H1 (cell line): ENCODE data around the gene SSMEM1. TPM values are rescaled to one million over a fixed set of nuclear protein-coding genes. Genes with fewer than 3 reads are reported as not detected.

ENCODE experiments used
- CTCF ChIA-PET: fragments of 300-600 bp; sonication (Branson Sonifier 250); formaldehyde crosslinking; loops from one replicate; lab custom pipeline; 2021; ENCODE audit not compliant: partially characterized antibody; lab: Charles Lee
- POLR2A ChIA-PET: fragments of 300-600 bp; sonication (Branson Sonifier 250); formaldehyde crosslinking; loops from one replicate; lab custom pipeline; 2021; ENCODE audit warnings: inconsistent platforms; ENCODE audit not compliant: partially characterized antibody; lab: Charles Lee
- DNase-seq, 2 experiments: peaks; one replicate each; pipeline versions ENCODE4 v3.0.0 to v3.0.0-alpha.2; 2010 to 2022; ENCODE audit warnings: low spot score in 2 of 2, low read depth in 1 of 2, mixed read lengths in 1 of 2
- FAIRE-seq: peaks from 2 replicates; lab custom pipeline; 2011; peaks lifted over from hg19 to GRCh38; lab: Jason Lieb, UNC
- H2AFZ ChIP-seq: 2 replicates; pipeline ENCODE4 v1.8.1; 2012; ENCODE audit warnings: low read length, inconsistent platforms
- H2AK5ac ChIP-seq: 2 replicates; pipeline ENCODE4 v1.6.1; 2013; ENCODE audit warnings: low read depth, low read length
- H2BK120ac ChIP-seq: replicated peaks from 2 replicates; pipeline ENCODE3; 2013; ENCODE audit warnings: low read depth, low read length, inconsistent platforms
- H2BK12ac ChIP-seq: 2 replicates; pipeline ENCODE4 v1.6.1; 2013; ENCODE audit warnings: low read depth, low read length
- H2BK15ac ChIP-seq: 2 replicates; pipeline ENCODE4 v1.6.1; 2013; ENCODE audit warnings: low read length
- H2BK20ac ChIP-seq: 2 replicates; pipeline ENCODE4 v1.6.1; 2013; ENCODE audit warnings: low read length
- H2BK5ac ChIP-seq: 2 replicates; pipeline ENCODE4 v1.6.1; 2013; ENCODE audit warnings: low read depth, low read length
- H3K14ac ChIP-seq: 2 replicates; pipeline ENCODE4 v1.6.1; 2013; ENCODE audit warnings: inconsistent platforms; ENCODE audit not compliant: insufficient read length
- H3K18ac ChIP-seq: 2 replicates; pipeline ENCODE4 v1.6.1; 2013; ENCODE audit warnings: low read length; ENCODE audit errors: extremely low read depth
- H3K23ac ChIP-seq: 2 replicates; pipeline ENCODE4 v1.6.1; 2013; ENCODE audit warnings: inconsistent platforms; ENCODE audit not compliant: insufficient read length
- H3K23me2 ChIP-seq: 2 replicates; pipeline ENCODE4 v1.6.1; 2013; ENCODE audit warnings: low read depth, low read length
- H3K27ac ChIP-seq: 2 replicates; pipeline ENCODE4 v1.6.1; 2011; ENCODE audit warnings: low read depth, low read length, inconsistent platforms
- H3K27me3 ChIP-seq, 4 experiments: replicated peaks in 1 of 4; 1 replicate in 1 of 4; 2 replicates in 3 of 4; pipeline versions ENCODE4 v1.6.1 to v1.8.1; 2011 to 2013; ENCODE audit warnings: low read length in 3 of 4, mild to moderate bottlenecking in 3 of 4, inconsistent platforms in 2 of 4, mixed read lengths in 2 of 4, moderate library complexity in 1 of 4; ENCODE audit not compliant: control insufficient read depth in 3 of 4, insufficient read depth in 3 of 4; ENCODE audit errors: extremely low read depth in 1 of 4
- H3K36me3 ChIP-seq, 4 experiments: 2 replicates each; pipeline versions ENCODE4 v1.6.1 to v1.8.1; 2011 to 2013; ENCODE audit warnings: mild to moderate bottlenecking in 4 of 4, low read length in 3 of 4, moderate library complexity in 2 of 4, control low read depth in 1 of 4, inconsistent platforms in 1 of 4; ENCODE audit not compliant: insufficient read depth in 4 of 4, control insufficient read depth in 2 of 4
- H3K4ac ChIP-seq: replicated peaks from 2 replicates; pipeline ENCODE3; 2013; ENCODE audit warnings: low read length, low read depth, mixed read lengths, inconsistent platforms; ENCODE audit not compliant: insufficient read length
- H3K4me1 ChIP-seq, 4 experiments: replicated peaks in 1 of 4; 1 replicate in 1 of 4; 2 replicates in 3 of 4; pipeline versions ENCODE4 v1.6.1 to v1.8.1; 2011 to 2013; ENCODE audit warnings: low read length in 3 of 4, inconsistent platforms in 2 of 4, mixed read lengths in 1 of 4; ENCODE audit not compliant: insufficient read depth in 4 of 4, control insufficient read depth in 3 of 4
- H3K4me2 ChIP-seq, 2 experiments: 2 replicates each; pipeline versions ENCODE4 v1.6.1 to v1.8.1; 2011 to 2013; ENCODE audit warnings: low read depth in 2 of 2, low read length in 2 of 2, control low read depth in 1 of 2, inconsistent platforms in 1 of 2, mild to moderate bottlenecking in 1 of 2; ENCODE audit not compliant: insufficient read depth in 1 of 2
- H3K4me3 ChIP-seq, 4 experiments: fragments of 200-600, 300-600 bp in 1 of 4; sonication (generic), shearing (Covaris generic), sonication (Bioruptor Twin) in 1 of 4; 2 replicates each; pipeline versions ENCODE4 v1.5.1 to v1.8.1; 2011 to 2016; ENCODE audit warnings: low read length in 4 of 4, low read depth in 3 of 4, control low read depth in 2 of 4, inconsistent platforms in 2 of 4, mild to moderate bottlenecking in 2 of 4, mixed read lengths in 1 of 4, moderate library complexity in 1 of 4; ENCODE audit not compliant: insufficient read depth in 2 of 4; ENCODE audit errors: extremely low read depth in 1 of 4
- H3K56ac ChIP-seq: replicated peaks from 2 replicates; pipeline ENCODE3; 2013; ENCODE audit warnings: low read depth, mild to moderate bottlenecking, mixed read lengths, low read length, inconsistent platforms; ENCODE audit not compliant: insufficient read length
- H3K79me1 ChIP-seq: 2 replicates; pipeline ENCODE4 v1.6.1; 2013; ENCODE audit warnings: low read depth, low read length, control low read depth
- H3K79me2 ChIP-seq, 2 experiments: 2 replicates each; pipeline versions ENCODE4 v1.6.1 to v1.8.1; 2012 to 2013; ENCODE audit warnings: low read length in 2 of 2, mild to moderate bottlenecking in 2 of 2, inconsistent platforms in 1 of 2; ENCODE audit not compliant: insufficient read depth in 2 of 2, control insufficient read depth in 1 of 2
- H3K9ac ChIP-seq, 4 experiments: replicated peaks in 1 of 4; 1 replicate in 1 of 4; 2 replicates in 3 of 4; pipeline versions ENCODE4 v1.6.1 to v1.8.1; 2011 to 2013; ENCODE audit warnings: low read depth in 3 of 4, low read length in 3 of 4, control low read depth in 2 of 4, mild to moderate bottlenecking in 2 of 4, moderate library complexity in 2 of 4, inconsistent platforms in 1 of 4; ENCODE audit errors: extremely low read depth in 1 of 4
- H3K9me3 ChIP-seq, 2 experiments: 2 replicates each; pipeline versions ENCODE4 v1.6.1 to v1.8.1; 2012 to 2013; ENCODE audit warnings: mild to moderate bottlenecking in 2 of 2, moderate library complexity in 2 of 2, control low read depth in 1 of 2, inconsistent platforms in 1 of 2, low read depth in 1 of 2, low read length in 1 of 2, mixed read lengths in 1 of 2; ENCODE audit not compliant: insufficient read depth in 2 of 2
- H4K20me1 ChIP-seq, 2 experiments: replicated peaks in 1 of 2; 2 replicates each; pipeline versions ENCODE3 to v1.8.1; 2011 to 2013; ENCODE audit warnings: inconsistent platforms in 2 of 2, low read length in 2 of 2, mild to moderate bottlenecking in 1 of 2; ENCODE audit not compliant: insufficient read depth in 2 of 2, control insufficient read depth in 1 of 2
- H4K5ac ChIP-seq: 2 replicates; pipeline ENCODE4 v1.6.1; 2013; ENCODE audit warnings: low read length, low read depth, mixed read lengths, inconsistent platforms; ENCODE audit not compliant: insufficient read length
- H4K8ac ChIP-seq: 2 replicates; pipeline ENCODE4 v1.8.0; 2013; ENCODE audit warnings: mild to moderate bottlenecking, moderate library complexity, low read length, inconsistent platforms; ENCODE audit not compliant: insufficient read depth; ENCODE audit errors: extremely low read depth
- H4K91ac ChIP-seq: replicated peaks from 2 replicates; pipeline ENCODE3; 2013; ENCODE audit warnings: low read length, mixed read lengths, inconsistent platforms; ENCODE audit not compliant: insufficient read length
- ATF3 ChIP-seq: IDR thresholded peaks from 2 replicates; pipeline ENCODE4 v1.6.1; 2011; ENCODE audit warnings: low read depth, mild to moderate bottlenecking, low read length; ENCODE audit not compliant: insufficient read depth
- CTCF ChIP-seq, 3 experiments: IDR thresholded peaks; 1 replicate in 2 of 3; 2 replicates in 1 of 3; pipeline versions ENCODE4 v1.5.1 to v1.6.1; 2011; ENCODE audit warnings: low read length in 3 of 3, mild to moderate bottlenecking in 3 of 3, inconsistent platforms in 2 of 3, low read depth in 1 of 3, moderate library complexity in 1 of 3; ENCODE audit not compliant: insufficient read depth in 1 of 3; ENCODE audit errors: control extremely low read depth in 1 of 3
- GTF2F1 ChIP-seq: IDR thresholded peaks from 2 replicates; pipeline ENCODE4 v1.6.1; 2012; ENCODE audit warnings: low read depth, low read length, improper control_type of control experiment, borderline replicate concordance
- HDAC6 ChIP-seq: IDR thresholded peaks from one replicate; pipeline ENCODE4 v1.7.1; 2012; ENCODE audit warnings: low read depth, mild to moderate bottlenecking, inconsistent platforms, low read length, moderate library complexity
- MAX ChIP-seq: IDR thresholded peaks from 2 replicates; pipeline ENCODE4 v1.6.1; 2012; ENCODE audit warnings: inconsistent platforms
- SAP30 ChIP-seq: fragments of 300-600 bp; sonication (generic); IDR thresholded peaks from 2 replicates; pipeline ENCODE4 v1.7.1; 2012; ENCODE audit warnings: low read length, moderate library complexity, mild to moderate bottlenecking, inconsistent platforms; ENCODE audit not compliant: insufficient read depth, insufficient replicate concordance
- SIN3A ChIP-seq, 2 experiments: IDR thresholded peaks in 1 of 2; conservative IDR thresholded peaks in 1 of 2; 2 replicates each; pipeline ENCODE4 v1.6.1; 2011 to 2012; ENCODE audit warnings: low read length in 2 of 2, improper control_type of control experiment in 1 of 2, low read depth in 1 of 2, mild to moderate bottlenecking in 1 of 2
- TAF1 ChIP-seq: IDR thresholded peaks from 2 replicates; pipeline ENCODE4 v1.6.1; 2011; ENCODE audit warnings: mild to moderate bottlenecking, low read depth, low read length
- TAF7 ChIP-seq: optimal IDR thresholded peaks from 2 replicates; pipeline ENCODE3; 2011; ENCODE audit warnings: low read depth, mild to moderate bottlenecking, inconsistent platforms, low read length, moderate library complexity, borderline replicate concordance
- TCF12 ChIP-seq: IDR thresholded peaks from 2 replicates; pipeline ENCODE4 v1.6.1; 2011; ENCODE audit warnings: low read depth, mild to moderate bottlenecking, low read length
- YY1 ChIP-seq: IDR thresholded peaks from 2 replicates; pipeline ENCODE4 v1.6.1; 2011; ENCODE audit warnings: low read depth, mild to moderate bottlenecking, low read length
- WGBS, 2 experiments: shearing (Covaris generic) in 1 of 2; methylation state at CpG; one replicate each; pipeline versions ENCODE4 v1.1.6 to v1.1.7; 2013 to 2015; ENCODE audit warnings: low lambda C conversion rate in 2 of 2, mixed read lengths in 2 of 2, inconsistent platforms in 1 of 2, low coverage in 1 of 2, missing lambda C conversion rate in 1 of 2; ENCODE audit not compliant: insufficient replicate concordance in 2 of 2, insufficient coverage in 1 of 2, insufficient read length in 1 of 2; ENCODE audit errors: extremely low coverage in 1 of 2, missing lambda C conversion rate in 1 of 2; 5-methylcytosine and 5-hydroxymethylcytosine counted together
- polyA plus RNA-seq, 7 experiments: library from polyadenylated mRNA; depleted of rRNA in 3 of 7; stranded (reverse) in 5 of 7; unstranded in 2 of 7; fragments of >200 nt in 5 of 7; fragments of 200-250 nt in 2 of 7; gene quantifications; 1 replicate in 5 of 7; 2 replicates in 1 of 7; 4 replicates in 1 of 7; pipeline versions ENCODE4 v1.2.1 to v1.2.3, GENCODE V29; 2011 to 2013; ENCODE audit warnings: missing spikeins in 2 of 7, mixed read lengths in 2 of 7
- total RNA-seq: library from RNA; stranded (reverse); fragmentation: NEBNext Ultra II Directional; extraction: Animal tissue kit (Norgen Biotek cat#: 25700); gene quantifications from 2 replicates; pipeline ENCODE4 v1.2.1, GENCODE V29; 2021

Gene SSMEM1
- total and polyA plus RNA-seq, 2 of the 8 experiments (the other 6 are each of a cell fraction or from before 2014, with no cell fraction given), result not detected

GRCh38 chr7:130197094-130197493 lies 10.6 kb upstream of the SSMEM1 start:
- Histone ChIP-seq H3K4me1 (no peaks in the 10 kb centered on the region), H3K4me3 (no peak overlapping the region), H3K4ac (no peak overlapping the region), H2BK20ac (no peak overlapping the region), H3K23me2 (no peaks in the 10 kb centered on the region), H3K23ac (no peak overlapping the region), H3K4me2 (no peak overlapping the region), H2AK5ac (no peak overlapping the region), H2BK15ac (no peak overlapping the region), H3K36me3 (peaks cover 0 to 74% (median 24%) of the 10 kb centered on the region in 4 experiments; a peak in 7 of 8 replicates), H3K18ac (no peak overlapping the region), H2BK5ac (no peak overlapping the region), H4K20me1 (peaks cover 0 to 2% of the 10 kb centered on the region in 2 experiments), H2BK120ac (no peak overlapping the region), H3K9me3 (no peaks in the 10 kb centered on the region), H4K5ac (no peak overlapping the region), H3K79me2 (no peaks in the 10 kb centered on the region), H2AFZ (no peak overlapping the region), H3K14ac (no peak overlapping the region), H3K56ac (no peak overlapping the region), H4K8ac (no peak overlapping the region), H3K79me1 (no peaks in the 10 kb centered on the region), H4K91ac (no peak overlapping the region), H3K27ac (no peak overlapping the region), H2BK12ac (no peak overlapping the region), H3K9ac (no peak overlapping the region), H3K27me3 (no peaks in the 10 kb centered on the region)
- ChIA-PET POLR2A (no interaction called here), CTCF (no interaction called here)
- DNase-seq, result no peak
- 59% methylated on average over 2 of the region's 2 CpGs; no CpG with 5 or more reads in 1 of the 2 experiments for WGBS, 2 experiments
- FAIRE-seq, result no peak
- TF ChIP-seq HDAC6, result no peak
- TF ChIP-seq GTF2F1, result no peak
- no peak for TF ChIP-seq SIN3A (conservative IDR thresholded peaks at IDR 0.05 in 1 of 2, IDR thresholded peaks at IDR 0.05 in 1 of 2; ENCODE audit: low read depth in 1 of 2, low read length in 2 of 2)
- no peak for TF ChIP-seq CTCF (IDR thresholded peaks at IDR 0.05; ENCODE audit: control extremely low read depth in 1 of 3, insufficient read depth in 1 of 3, low read depth in 1 of 3, low read length in 3 of 3)
- no peak for TF ChIP-seq YY1
- TF ChIP-seq TAF1, result no peak
- no peak for TF ChIP-seq ATF3
- TF ChIP-seq MAX, result no peak
- TF ChIP-seq SAP30, result no peak
- TF ChIP-seq TAF7, result no peak
- no peak for TF ChIP-seq TCF12
